Measurements from ENCODE around the gene TSPYL1. TPM values are rescaled to one million over a fixed set of nuclear protein-coding genes. Genes with fewer than 3 reads are reported as not detected.
A peak's percentile ranks its signal among the peaks of the same experiment; 100 is the strongest.
"Not testable (repeated sequence)": the region's sequence is repeated elsewhere in the genome, so short reads cannot be mapped to it uniquely, and the experiment has no call there.

Gene TSPYL1
- total RNA-seq (41.9 TPM), polyA plus RNA-seq (ENCODE audit: insufficient read depth in 1 of 8, insufficient read length in 8 of 8, low replicate concordance in 1 of 8) (10 to 100 TPM; 43.8 to 65.8 (median 54.5) TPM)
- long read RNA-seq, donor 1, transcript TSPYL1-201 (1 exons, 3,326 nt), result major isoform, 35 of 35 reads
- long read RNA-seq, donor 1, partial matches to known transcripts, result 0 of 35 reads
- long read RNA-seq, donor 1, other reads (novel, unspliced or antisense), result 0 of 35 reads
- long read RNA-seq, donor 2, partial matches to known transcripts, result 0 of 4 reads
- long read RNA-seq, donor 2, other reads (novel, unspliced or antisense), result 0 of 4 reads
- long read RNA-seq, donor 3, transcript TSPYL1-201 (1 exons, 3,326 nt), result major isoform, 81 of 81 reads
- long read RNA-seq, donor 3, partial matches to known transcripts, result 0 of 81 reads
- long read RNA-seq, donor 3, other reads (novel, unspliced or antisense), result 0 of 81 reads
- long read RNA-seq, donor 4, transcript TSPYL1-201 (1 exons, 3,326 nt), result major isoform, 18 of 18 reads
- long read RNA-seq, donor 4, partial matches to known transcripts, result 0 of 18 reads
- long read RNA-seq, donor 4, other reads (novel, unspliced or antisense), result 0 of 18 reads
- long read RNA-seq, donor 5, transcript TSPYL1-201 (1 exons, 3,326 nt), result major isoform, 126 of 141 reads
- long read RNA-seq, donor 5, partial matches to known transcripts, result 9 of 141 reads
- long read RNA-seq, donor 5, other reads (novel, unspliced or antisense), result 6 of 141 reads
- long read RNA-seq, donor 6, transcript TSPYL1-201 (1 exons, 3,326 nt), result major isoform, 74 of 74 reads
- long read RNA-seq, donor 6, partial matches to known transcripts, result 0 of 74 reads
- long read RNA-seq, donor 6, other reads (novel, unspliced or antisense), result 0 of 74 reads
- long read RNA-seq, donor 7, transcript TSPYL1-201 (1 exons, 3,326 nt), result major isoform, 89 of 89 reads
- long read RNA-seq, donor 7, partial matches to known transcripts, result 0 of 89 reads
- long read RNA-seq, donor 7, other reads (novel, unspliced or antisense), result 0 of 89 reads
- long read RNA-seq, donor 8, transcript TSPYL1-201 (1 exons, 3,326 nt), result major isoform, 21 of 21 reads
- long read RNA-seq, donor 8, partial matches to known transcripts, result 0 of 21 reads
- long read RNA-seq, donor 8, other reads (novel, unspliced or antisense), result 0 of 21 reads
- long read RNA-seq, donor 9, transcript TSPYL1-201 (1 exons, 3,326 nt), result major isoform, 60 of 60 reads
- long read RNA-seq, donor 9, partial matches to known transcripts, result 0 of 60 reads
- long read RNA-seq, donor 9, other reads (novel, unspliced or antisense), result 0 of 60 reads
- long read RNA-seq, donor 10, transcript TSPYL1-201 (1 exons, 3,326 nt), result major isoform, 69 of 69 reads
- long read RNA-seq, donor 10, partial matches to known transcripts, result 0 of 69 reads
- long read RNA-seq, donor 10, other reads (novel, unspliced or antisense), result 0 of 69 reads
- long read RNA-seq, donor 11, transcript TSPYL1-201 (1 exons, 3,326 nt), result major isoform, 71 of 71 reads
- long read RNA-seq, donor 11, partial matches to known transcripts, result 0 of 71 reads
- long read RNA-seq, donor 11, other reads (novel, unspliced or antisense), result 0 of 71 reads

DNA sequence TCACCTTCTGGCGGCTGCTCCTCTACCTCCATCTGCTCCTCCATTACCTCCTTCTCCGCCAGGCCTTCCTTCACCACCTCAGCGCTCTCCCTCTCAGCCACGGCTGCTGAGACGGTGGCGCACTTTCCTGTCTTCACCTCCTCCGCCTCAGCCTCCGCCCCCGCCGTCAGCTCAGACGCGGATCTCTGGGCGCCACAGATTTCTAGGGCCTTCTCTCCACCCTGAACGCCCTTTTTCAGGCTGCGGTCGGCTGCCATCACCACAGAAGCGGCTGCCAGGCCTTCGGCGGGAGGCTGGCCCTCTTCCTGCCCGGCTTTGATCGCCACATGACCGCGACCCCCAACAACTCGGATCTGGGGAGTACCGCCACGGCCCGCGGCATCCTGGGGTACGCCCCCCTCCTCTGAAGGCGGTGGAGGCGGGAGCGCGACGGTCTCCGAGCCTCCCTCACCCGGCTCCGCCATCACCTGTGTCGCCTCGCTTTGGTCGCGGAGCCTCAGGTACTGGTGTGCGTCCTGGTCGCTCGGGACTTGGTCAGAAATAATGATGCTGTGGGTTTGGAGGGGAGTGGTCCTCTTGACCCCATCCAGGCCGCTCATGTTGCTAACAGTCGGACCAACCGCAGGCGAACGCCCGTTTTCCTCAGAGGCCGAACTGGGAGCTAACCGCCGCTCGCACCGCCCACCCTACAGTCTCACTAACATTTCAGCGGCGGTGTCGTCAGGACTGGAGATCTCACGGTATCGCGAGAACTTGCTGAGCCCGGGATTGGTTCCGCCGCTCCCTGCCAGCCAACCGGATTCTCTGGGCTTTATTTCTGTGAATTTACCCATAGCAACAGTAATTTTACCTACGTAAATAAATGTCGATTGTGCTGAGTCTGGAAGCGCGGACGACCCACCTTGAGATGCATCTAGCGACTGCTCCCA, at the start of gene TSPYL1:
Gene TSPYL1, minus strand, starts transcription at position 699 of the 929 bp plus-strand sequence. Its CDS starts 100 bp downstream, at position 599.
- H3K4me3 ChIP-seq (ENCODE audit: low read length), result peak within 1 kb of the TSS; percentile 90
- H3K36me3 ChIP-seq (ENCODE audit: control insufficient read depth, insufficient read depth, low read length), result peaks cover 9% of the 10 kb centered on the region
- peak; percentile 99 for DNase-seq
- no peaks in the 10 kb centered on the region for H3K27me3 ChIP-seq (ENCODE audit: control insufficient read depth, insufficient read depth, low read length)
- under 1% methylated on average over 54 of the region's 71 CpGs for WGBS (ENCODE audit: insufficient coverage)
- peak within 1 kb of the TSS; percentile 100 for H3K27ac ChIP-seq (ENCODE audit: low read length)
- no peaks in the 10 kb centered on the region for H3K9me3 ChIP-seq (replicated peaks; ENCODE audit: control insufficient read depth, low read depth, low read length)
- peaks cover 25% of the 10 kb centered on the region for H3K4me1 ChIP-seq (ENCODE audit: control insufficient read depth, insufficient read depth, low read length)

GRCh38 chr6:116329156-116329555, 49.4 kb upstream of the TSPYL1 start:
- H3K9me3 ChIP-seq (replicated peaks; ENCODE audit: control insufficient read depth, low read depth, low read length), result no peaks in the 10 kb centered on the region
- no peak overlapping the region for H3K4me3 ChIP-seq (ENCODE audit: low read length)
- no peak overlapping the region for H3K27ac ChIP-seq (ENCODE audit: low read length)
- H3K27me3 ChIP-seq (ENCODE audit: control insufficient read depth, insufficient read depth, low read length), result no peaks in the 10 kb centered on the region
- no peaks in the 10 kb centered on the region for H3K36me3 ChIP-seq (ENCODE audit: control insufficient read depth, insufficient read depth, low read length)
- no peaks in the 10 kb centered on the region for H3K4me1 ChIP-seq (ENCODE audit: control insufficient read depth, insufficient read depth, low read length)
- peak; percentile 46 for DNase-seq

GRCh38 chr6:116328528-116328903, 48.8 kb upstream of the TSPYL1 start:
- no peaks in the 10 kb centered on the region for H3K27me3 ChIP-seq (ENCODE audit: control insufficient read depth, insufficient read depth, low read length)
- H3K9me3 ChIP-seq (replicated peaks; ENCODE audit: control insufficient read depth, low read depth, low read length), result no peaks in the 10 kb centered on the region
- no CpG with 5 or more reads among the region's 1 CpG for WGBS (ENCODE audit: insufficient coverage)
- H3K36me3 ChIP-seq (ENCODE audit: control insufficient read depth, insufficient read depth, low read length), result no peaks in the 10 kb centered on the region
- no peaks in the 10 kb centered on the region for H3K4me1 ChIP-seq (ENCODE audit: control insufficient read depth, insufficient read depth, low read length)
- no peak overlapping the region for H3K27ac ChIP-seq (ENCODE audit: low read length)
- peak; percentile 38 for DNase-seq
- H3K4me3 ChIP-seq (ENCODE audit: low read length), result no peak overlapping the region

DNA sequence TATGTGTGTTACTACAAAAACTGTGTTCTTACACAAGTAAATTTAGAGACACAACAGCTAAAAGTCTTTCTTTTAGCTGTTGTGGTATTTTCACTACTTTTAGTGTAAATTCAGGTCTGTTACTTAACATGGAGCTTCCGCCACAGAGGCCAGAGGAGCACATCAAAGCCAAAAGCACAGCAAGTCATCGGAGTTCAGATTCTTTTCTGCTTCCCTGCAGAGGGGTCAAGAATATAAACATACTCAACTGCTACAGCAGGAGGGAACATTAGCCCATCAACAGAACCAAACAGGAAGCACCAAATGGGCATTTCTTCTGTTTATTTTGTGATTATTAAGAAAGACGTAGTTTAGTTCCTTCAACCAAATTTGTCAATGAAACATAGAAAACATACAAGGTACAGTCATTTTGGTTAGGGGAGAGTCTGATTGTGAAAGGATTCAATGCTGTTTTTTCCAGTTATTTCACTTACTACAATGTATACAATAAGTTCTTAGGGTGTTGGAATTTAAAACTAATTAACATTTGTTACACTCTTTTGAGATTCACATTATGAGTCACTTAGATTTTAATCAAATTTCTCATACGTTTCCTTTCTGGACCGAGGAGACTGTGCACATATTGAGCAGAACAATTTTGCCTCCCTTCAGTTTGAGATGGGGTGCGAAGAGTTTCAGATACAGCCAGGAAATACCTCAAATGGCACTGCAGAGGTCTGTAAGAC, 48.2 kb upstream of the TSPYL1 start:
- H3K4me1 ChIP-seq (ENCODE audit: control insufficient read depth, insufficient read depth, low read length), result no peaks in the 10 kb centered on the region
- H3K36me3 ChIP-seq (ENCODE audit: control insufficient read depth, insufficient read depth, low read length), result no peaks in the 10 kb centered on the region
- H3K4me3 ChIP-seq (ENCODE audit: low read length), result no peak overlapping the region
- H3K9me3 ChIP-seq (replicated peaks; ENCODE audit: control insufficient read depth, low read depth, low read length), result no peaks in the 10 kb centered on the region
- 100% methylated on average over 2 of the region's 6 CpGs for WGBS (ENCODE audit: insufficient coverage)
- H3K27ac ChIP-seq (ENCODE audit: low read length), result no peak overlapping the region
- DNase-seq, result peak; percentile 11
- no peaks in the 10 kb centered on the region for H3K27me3 ChIP-seq (ENCODE audit: control insufficient read depth, insufficient read depth, low read length)

DNA sequence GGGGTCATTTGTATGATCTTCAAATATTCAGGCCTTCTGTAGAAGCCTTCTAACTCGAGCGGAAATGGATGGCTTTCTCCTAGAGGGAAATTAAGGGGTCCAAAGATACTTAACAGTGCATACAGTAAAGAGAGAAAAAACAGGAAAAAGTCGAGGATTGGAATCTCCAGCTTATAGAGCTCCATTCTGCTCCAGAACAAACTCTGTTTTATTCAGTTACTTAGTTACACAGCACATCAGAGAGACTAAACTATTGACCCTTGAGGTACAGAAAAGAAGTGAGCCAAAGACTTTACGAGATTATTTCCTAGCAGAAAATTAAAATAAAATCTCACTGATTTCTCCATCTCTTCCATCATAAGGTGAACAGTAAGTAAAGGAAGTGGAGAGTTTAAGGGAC, 47.3 kb upstream of the TSPYL1 start:
- peak; percentile 61 for DNase-seq
- Histone ChIP-seq H3K27ac (ENCODE audit: low read length) (peak overlapping the region; percentile 57), H3K4me3 (ENCODE audit: low read length) (no peak overlapping the region), H3K9me3 (replicated peaks; ENCODE audit: control insufficient read depth, low read depth, low read length) (no peaks in the 10 kb centered on the region), H3K4me1 (ENCODE audit: control insufficient read depth, insufficient read depth, low read length) (no peaks in the 10 kb centered on the region), H3K36me3 (ENCODE audit: control insufficient read depth, insufficient read depth, low read length) (no peaks in the 10 kb centered on the region), H3K27me3 (ENCODE audit: control insufficient read depth, insufficient read depth, low read length) (no peaks in the 10 kb centered on the region)
- no CpG with 5 or more reads among the region's 4 CpGs for WGBS (ENCODE audit: insufficient coverage)

DNA sequence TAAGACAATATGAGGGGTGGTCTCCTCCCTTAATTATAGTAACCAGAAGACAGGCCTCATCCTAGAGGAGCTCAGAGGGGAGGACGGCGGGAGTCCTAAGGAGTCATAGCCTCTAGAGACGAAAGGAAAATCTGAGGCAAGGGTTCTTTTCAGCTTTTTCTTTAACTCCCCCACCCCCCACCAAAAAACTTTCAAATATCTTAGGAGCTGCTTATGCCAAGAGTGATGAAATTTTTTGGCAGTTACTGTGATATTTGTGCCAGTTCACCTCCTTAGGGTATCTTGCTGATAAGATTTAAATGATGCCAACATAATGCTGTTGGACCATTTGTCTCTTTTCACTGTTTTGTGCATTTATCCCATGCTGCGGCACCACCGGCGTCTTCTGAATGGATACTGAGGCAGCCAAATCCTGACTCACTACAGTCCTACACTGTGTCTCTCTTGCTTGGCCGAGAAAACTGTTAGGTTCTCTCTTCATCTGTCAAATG, 46.5 kb upstream of the TSPYL1 start:
- DNase-seq, result peak; percentile 62
- WGBS (ENCODE audit: insufficient coverage), result 61% methylated on average over 3 of the region's 7 CpGs
- Histone ChIP-seq H3K27me3 (ENCODE audit: control insufficient read depth, insufficient read depth, low read length) (no peaks in the 10 kb centered on the region), H3K36me3 (ENCODE audit: control insufficient read depth, insufficient read depth, low read length) (no peaks in the 10 kb centered on the region), H3K4me3 (ENCODE audit: low read length) (no peak overlapping the region), H3K27ac (ENCODE audit: low read length) (peak overlapping the region; percentile 57), H3K4me1 (ENCODE audit: control insufficient read depth, insufficient read depth, low read length) (no peaks in the 10 kb centered on the region), H3K9me3 (replicated peaks; ENCODE audit: control insufficient read depth, low read depth, low read length) (no peaks in the 10 kb centered on the region)

DNA sequence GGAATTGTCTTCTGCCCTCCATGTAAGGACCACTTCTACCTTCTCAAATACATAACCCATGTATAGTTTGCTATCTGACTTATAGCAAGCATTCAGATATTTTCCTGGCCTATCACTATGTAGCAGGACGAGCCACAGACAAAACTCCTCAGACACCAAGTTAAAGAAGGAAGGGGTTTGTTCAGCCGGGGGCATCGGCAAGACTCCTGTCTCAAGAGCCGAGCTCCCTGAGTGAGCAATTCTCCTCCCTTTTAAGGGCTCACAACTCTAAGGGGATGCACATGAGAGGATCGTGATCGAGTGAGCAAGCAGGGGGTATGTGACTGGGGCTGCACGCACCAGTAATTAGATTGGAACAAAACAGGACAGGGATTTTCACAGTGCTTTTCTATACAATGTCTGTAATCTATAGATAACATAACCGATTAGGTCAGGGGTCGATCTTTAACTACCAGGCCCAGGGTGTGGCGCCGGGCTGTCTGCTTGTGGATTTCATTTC, 46.0 kb upstream of the TSPYL1 start:
- peak overlapping the region; percentile 33 for H3K27ac ChIP-seq (ENCODE audit: low read length)
- not testable (repeated sequence) for H3K27me3 ChIP-seq (ENCODE audit: control insufficient read depth, insufficient read depth, low read length); H3K36me3 ChIP-seq (ENCODE audit: control insufficient read depth, insufficient read depth, low read length); H3K4me1 ChIP-seq (ENCODE audit: control insufficient read depth, insufficient read depth, low read length); H3K9me3 ChIP-seq (replicated peaks; ENCODE audit: control insufficient read depth, low read depth, low read length); DNase-seq; H3K4me3 ChIP-seq (ENCODE audit: low read length)
- WGBS (ENCODE audit: insufficient coverage), result no CpG with 5 or more reads among the region's 11 CpGs

DNA sequence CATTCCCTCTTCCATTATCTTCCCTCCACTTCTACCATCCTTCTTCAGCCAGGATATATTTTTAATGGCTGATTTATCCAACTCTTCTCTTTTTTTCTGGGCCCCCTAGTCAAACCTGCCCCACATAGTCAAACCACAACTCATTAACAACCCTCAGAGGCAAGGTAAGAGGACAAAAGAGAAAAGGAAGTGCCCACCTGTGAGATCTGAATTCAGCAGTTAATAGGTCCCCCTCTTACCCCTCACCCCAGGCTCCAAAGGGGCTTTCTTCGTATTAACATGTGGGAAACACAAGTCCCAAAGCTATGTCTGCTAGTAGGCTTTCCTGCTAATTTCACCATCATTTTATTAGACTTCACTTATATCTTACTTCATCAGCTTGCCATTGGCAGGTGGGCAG, 44.1 kb upstream of the TSPYL1 start:
- Histone ChIP-seq H3K27ac (ENCODE audit: low read length) (no peak overlapping the region), H3K36me3 (ENCODE audit: control insufficient read depth, insufficient read depth, low read length) (no peaks in the 10 kb centered on the region), H3K4me1 (ENCODE audit: control insufficient read depth, insufficient read depth, low read length) (no peaks in the 10 kb centered on the region), H3K4me3 (ENCODE audit: low read length) (no peak overlapping the region), H3K9me3 (replicated peaks; ENCODE audit: control insufficient read depth, low read depth, low read length) (no peaks in the 10 kb centered on the region), H3K27me3 (ENCODE audit: control insufficient read depth, insufficient read depth, low read length) (no peaks in the 10 kb centered on the region)
- no CpG with 5 or more reads among the region's 1 CpG for WGBS (ENCODE audit: insufficient coverage)
- no peak for DNase-seq

Data from muscle of leg (tissue), 16 donors.